Suppressor macrophage (primary cell): ENCODE results near the gene FOXN3.
A peak's percentile ranks its signal among the peaks of the same experiment; 100 is the strongest.

ENCODE experiments used
- DNase-seq, 4 experiments: peaks; one replicate each; pipeline ENCODE4 v3.0.0-alpha.2; 2020 to 2022
- total RNA-seq, 17 experiments: gene quantifications; one replicate each; lab custom pipeline; 2026; ENCODE audit warnings: mixed read lengths in 6 of 17, inconsistent platforms in 3 of 17; lab: John Stamatoyannopoulos, UW

The FOXN3 gene, protein sequence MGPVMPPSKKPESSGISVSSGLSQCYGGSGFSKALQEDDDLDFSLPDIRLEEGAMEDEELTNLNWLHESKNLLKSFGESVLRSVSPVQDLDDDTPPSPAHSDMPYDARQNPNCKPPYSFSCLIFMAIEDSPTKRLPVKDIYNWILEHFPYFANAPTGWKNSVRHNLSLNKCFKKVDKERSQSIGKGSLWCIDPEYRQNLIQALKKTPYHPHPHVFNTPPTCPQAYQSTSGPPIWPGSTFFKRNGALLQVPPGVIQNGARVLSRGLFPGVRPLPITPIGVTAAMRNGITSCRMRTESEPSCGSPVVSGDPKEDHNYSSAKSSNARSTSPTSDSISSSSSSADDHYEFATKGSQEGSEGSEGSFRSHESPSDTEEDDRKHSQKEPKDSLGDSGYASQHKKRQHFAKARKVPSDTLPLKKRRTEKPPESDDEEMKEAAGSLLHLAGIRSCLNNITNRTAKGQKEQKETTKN
- total RNA-seq, result 6.9 to 130 (median 59.6) reads per million in 17 experiments

GRCh38 chr14:89417091-89417464 lies at the start of gene FOXN3:
FOXN3 (minus strand) TSS chr14:89417233; CDS start chr14:89412476, 4,757 bp downstream.
- peak; percentile 92 to 97 (median 95) for DNase-seq

DNA sequence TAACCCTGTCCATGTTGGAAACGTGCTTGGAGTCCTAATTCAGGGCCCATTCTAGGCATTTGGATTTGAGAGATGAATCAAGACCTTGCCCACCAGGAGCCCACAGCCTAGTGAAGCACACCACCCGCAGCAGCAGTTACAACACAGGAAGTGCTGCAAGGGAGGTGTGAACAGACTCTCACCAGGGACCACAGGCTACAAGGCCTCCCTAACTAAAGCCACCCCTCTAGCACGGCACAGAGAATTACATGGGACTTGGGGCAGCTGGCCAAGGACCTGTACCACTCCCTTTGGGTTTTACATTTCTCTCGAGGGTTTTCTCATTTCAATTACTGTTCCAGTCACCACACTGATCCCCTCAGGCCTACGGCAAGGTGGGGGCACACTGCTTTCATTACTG lies 49.5 kb upstream of the FOXN3 start:
- no peak for DNase-seq

- no peak for DNase-seq
These were observed 48.8 kb upstream of the FOXN3 start for GRCh38 chr14:89465876-89466275.

DNA sequence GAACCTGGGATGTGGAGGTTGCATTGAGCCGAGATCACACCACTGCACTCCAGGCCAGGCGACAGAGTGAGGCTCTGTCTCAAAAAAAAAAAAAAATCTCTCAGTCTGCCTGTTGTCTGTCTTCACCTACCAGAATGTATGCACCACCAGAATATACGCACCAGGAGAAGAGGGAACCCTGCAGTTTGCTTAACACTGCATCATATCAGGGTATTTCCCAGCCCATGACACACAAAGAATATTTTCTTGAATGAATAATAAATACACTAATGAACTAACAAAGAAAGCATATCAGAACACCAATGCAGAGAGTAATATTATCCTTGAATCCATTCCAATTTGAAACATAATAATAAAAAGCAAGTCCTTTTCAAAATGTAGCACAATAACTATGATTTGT lies 44.2 kb upstream of the FOXN3 start:
- DNase-seq, result no peak

DNA sequence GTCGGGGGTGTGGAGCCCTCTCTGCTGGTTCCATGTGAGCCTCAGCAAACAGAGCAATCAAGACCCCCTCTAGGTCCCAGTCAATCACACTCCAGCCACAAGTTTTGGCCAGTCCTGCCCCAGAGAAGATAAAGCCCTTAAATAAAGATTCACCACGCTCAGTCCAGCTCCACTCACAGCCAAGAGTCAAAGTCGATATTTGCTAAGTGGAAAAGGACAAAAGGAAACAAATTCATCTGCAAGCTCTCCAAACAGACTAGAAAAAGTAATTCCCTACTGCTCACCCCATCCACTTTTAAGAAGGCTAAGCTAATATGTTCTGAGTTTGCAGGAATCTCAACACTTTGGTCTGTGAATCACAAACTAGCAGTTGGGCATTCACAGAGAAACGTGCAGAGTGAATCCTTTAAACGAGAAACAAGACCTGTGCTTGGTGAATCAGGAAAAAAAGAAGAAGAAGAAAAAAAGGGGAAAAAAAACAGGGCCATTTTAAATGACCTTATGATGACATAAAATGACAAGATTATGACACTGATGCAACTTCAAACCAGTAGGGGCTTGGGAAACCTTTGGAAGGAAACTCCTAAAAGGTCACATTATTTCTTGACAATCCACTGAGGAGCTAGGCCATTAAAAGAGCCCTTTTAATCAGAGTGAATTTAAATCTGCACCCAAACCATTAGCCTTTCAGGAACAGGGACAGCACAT lies 41.8 kb upstream of the FOXN3 start:
- peak; percentile 44 to 82 (median 65) for DNase-seq

GRCh38 chr14:89457007-89457406 lies 40.0 kb upstream of the FOXN3 start:
- no peak for DNase-seq

GRCh38 chr14:89455412-89455811 lies 38.4 kb upstream of the FOXN3 start:
- no peak for DNase-seq

DNA sequence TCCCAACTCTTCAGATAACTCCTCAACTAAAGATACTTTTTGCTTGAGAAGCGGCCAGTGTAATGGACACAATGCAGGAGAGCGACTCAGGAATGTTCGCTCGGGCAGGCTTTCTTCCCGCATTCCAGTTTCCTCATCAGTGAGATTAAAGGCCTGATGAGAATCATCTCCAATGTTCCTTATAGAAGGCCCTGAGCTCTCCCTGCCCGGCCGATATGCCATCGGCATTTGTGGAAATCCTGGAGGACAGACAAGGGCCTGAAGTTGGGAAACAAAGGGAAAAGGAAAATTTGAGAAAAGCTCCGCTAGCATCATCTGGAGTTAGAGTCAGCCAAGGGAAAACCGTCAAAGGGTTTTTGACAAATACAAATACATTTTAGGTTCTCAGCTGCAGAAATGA lies 38.0 kb upstream of the FOXN3 start:
- DNase-seq, result no peak

GRCh38 chr14:89452281-89452680 lies 35.2 kb upstream of the FOXN3 start:
- DNase-seq, result no peak

DNA sequence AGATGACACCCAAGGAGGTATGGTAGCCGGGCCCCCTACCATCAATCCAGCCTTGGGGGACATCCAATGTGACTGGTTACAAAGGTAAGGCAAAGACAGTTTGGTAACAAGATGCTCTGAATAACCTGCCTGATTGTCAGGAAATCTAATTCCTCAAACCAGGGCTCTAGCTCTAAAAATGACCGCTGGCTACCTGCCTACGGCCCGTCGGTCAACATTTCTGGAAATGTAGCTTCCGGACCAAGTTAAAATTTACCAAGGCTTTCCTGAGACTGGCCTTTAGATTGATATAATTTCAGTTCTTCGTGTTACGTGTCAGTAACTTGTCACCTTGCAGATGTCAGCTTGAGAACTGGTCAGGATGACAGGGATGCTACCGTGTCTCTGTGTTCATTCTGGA lies 34.2 kb upstream of the FOXN3 start:
- no peak for DNase-seq

DNA sequence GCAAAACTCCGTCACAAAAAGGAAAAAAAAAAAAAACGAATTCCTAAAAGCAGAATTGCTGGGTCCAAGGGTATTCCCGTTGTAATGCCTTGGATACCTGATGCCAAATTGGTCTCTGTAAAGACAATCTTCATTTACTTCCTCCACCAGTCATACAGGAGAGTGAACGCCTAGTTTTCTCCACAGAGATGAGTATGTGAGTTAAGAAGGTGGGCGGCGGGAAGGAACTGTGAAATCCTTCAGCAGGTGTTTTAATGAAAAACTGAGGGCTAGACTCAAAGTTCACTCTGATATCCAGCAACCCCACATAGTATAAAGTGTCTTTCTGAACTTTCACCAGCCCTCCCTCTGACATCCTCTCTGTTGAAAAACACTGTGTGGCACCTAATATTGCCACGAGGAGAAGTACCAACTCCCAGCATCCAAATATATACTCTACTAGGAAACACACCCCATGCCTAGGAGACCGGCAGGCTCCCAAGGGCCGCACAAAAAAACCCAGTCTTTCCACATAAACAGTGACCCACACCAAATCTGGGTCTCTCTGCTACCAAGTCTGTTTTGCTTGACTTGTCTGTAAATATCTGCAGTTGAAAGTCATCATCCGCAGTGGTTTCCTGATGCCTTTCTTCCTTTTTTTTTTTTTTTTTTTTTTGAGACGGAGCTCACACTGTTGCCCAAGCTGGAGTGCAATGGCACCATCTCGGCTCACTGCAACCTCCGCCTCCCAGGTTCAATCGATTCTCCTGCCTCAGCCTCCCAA lies 30.3 kb upstream of the FOXN3 start:
- DNase-seq, result peak; percentile 55 to 77 (median 64)

DNA sequence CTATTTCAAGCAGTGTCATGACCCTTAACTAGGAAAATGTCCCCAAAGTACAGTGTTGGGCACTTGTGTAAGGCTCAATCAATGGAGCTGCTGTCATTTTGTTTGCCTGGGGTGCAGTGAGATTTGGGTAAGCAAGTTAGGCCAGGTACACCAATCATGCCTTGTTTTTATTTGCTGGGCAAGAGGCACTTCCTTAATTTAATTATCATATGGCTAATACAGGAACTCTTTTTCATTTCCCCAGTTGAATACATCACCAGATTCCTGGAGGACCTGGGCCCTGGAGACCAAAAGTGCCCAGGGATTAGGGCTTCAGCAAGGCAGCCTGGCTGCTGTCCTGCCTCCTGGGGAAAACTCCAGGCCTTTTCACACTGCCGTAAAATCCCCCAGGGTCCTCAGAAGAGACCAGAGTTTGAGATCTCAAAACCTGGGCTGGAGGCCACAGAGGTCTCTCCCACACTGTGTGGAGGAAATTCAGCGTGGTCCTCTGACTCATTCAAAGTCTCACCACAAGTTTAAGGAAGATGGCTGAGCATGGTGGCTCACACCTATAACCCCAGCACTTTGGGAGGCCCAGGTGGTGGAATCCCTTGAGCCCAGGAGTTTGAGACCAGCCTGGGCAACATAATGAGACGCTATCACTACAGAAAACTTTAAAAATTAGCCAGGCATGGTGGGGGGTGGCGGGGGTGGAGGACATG lies 28.4 kb upstream of the FOXN3 start:
- peak; percentile 33 to 69 (median 63) for DNase-seq

DNA sequence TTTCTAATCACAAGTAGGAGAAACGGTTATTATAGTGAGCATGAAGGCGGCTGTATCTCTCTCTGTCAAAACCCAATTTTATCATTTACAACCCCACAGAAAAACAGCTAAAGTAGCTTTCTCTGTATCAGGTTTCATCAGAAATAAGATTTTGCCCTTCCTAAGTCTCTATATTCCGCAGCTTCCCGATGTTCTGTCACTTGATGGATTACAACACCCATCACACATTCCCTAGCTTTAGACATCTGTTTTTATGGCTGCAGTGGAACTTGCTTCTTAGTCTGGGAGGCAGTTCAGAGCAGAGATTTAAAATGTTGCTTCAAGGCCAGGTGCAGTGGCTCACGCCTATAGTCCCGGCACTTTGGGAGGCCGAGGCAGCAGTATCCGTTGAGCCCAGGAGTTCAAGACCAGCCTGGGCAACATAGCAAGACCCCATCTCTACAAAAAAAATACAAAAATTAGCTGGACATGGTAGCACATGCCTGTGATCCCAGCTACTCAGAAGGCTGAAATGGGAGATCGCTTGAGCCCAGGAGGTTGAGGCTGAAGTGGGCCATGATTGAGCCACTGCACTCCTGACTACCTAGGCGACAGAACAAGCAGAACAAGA lies 27.6 kb upstream of the FOXN3 start:
- DNase-seq, result no peak

GRCh38 chr14:89444044-89444443 lies 27.0 kb upstream of the FOXN3 start:
- peak; percentile 27 to 74 (median 42) for DNase-seq

DNA sequence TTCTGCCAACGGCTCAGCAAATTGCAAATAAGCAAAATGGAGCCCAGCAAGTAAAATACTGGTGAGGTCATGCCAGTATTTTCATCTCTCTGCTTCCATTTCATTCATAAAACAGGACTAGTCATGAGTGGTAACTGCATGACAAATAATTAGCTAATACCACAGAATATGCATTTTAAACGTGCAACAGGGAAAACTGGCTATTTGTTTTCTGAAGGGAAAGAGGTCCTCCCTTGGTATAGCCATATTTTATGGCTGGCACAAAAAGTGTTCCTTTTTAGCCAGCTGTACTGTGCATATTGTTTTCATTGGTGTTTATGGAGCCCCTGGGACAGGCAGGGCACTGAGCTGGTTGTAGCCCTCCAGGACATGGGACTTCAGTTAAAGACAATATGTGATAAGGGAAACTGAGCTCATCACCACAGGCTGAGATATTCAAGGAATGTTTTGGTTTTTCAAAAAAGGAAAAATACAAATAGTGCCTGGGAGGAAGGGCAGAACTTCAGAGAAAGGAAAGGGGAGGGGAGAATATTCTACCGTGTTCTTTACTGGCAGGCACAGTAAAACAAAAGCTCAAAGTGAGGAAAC lies 26.1 kb upstream of the FOXN3 start:
- DNase-seq, result peak in 1 of 4 experiments; percentile 26

DNA sequence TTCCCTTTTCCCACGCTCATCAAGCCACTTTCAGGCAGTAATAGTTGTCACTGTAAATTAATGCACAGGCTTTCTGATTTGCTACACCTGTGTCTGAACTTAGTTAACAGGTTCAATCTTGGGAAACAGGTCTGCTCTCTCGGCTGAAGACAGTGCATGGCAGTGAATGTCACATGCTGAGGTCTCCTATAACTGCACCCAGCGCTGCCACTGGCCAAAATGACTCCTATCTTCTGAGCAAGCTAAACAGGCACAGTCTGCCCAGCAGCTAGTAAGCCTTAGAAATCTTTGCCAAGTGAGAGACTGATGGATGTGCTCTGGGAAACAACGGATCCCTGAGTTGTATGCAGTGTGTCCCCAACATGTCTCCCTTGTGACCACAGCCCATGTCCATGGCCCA lies 25.2 kb upstream of the FOXN3 start:
- peak in 2 of 4 experiments; percentile 36 to 47 for DNase-seq

DNA sequence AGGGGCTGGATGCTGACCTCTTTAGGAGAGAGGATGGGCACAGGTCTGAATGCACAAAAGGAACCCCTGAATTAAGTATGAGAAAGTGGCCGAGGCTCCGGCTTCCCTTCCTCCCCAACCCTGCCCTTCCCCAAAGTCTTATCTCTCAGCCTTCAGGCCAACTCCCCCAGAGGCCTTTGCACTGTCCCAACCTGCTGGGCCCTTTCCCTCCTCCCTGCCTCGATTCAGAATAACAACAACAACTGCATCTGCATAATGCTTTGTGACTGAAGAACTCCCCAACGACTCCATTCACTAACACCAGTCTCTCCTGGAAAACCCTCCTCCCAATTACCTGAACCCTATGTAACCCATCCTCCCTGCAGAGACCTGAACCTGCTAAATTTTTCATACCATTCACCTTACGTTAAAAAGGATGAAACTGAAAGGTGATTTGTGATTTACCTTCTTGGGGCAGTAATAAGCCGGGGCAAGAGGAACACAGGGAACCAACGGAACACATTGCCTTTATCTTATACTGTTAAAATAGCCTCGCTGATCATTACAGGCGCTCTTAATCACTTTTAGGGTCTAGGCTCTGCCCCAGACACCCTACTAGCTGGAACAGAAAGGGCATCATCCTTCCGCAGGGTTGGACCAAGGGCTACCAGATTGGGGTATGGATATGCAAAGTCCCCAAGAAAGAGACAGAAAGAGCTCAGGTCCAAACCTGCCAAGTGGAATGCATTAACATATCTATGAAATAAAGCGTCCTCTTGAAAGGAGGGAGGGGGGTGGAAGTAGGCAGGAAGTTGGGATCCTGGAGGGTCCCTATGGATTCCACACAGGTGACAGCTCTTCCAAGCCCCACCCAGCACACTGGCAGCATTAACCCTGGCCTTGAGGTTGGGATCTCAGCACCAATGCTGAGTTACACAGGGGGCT lies 24.2 kb upstream of the FOXN3 start:
- no peak for DNase-seq

- no peak for DNase-seq
These were observed 19.0 kb upstream of the FOXN3 start for GRCh38 chr14:89435892-89436656.

DNA sequence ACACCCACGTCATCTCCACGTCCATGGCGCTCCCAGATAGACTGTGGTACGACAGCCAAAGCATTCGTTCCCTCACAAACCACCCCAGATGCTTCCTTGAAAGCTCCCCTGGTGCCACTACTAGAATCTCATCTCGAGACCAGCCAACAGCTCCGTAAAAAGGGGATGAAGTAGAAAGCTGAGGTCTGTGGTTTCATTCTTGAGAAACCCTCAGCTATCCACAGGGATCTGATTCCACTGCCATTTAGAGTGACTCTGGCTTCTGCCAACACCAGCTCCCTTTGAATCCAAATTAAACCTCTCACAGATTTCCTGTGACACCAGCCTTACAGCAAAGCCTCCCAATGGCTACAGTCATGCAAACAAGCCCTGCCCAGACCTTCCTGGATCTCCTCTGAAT lies 18.5 kb upstream of the FOXN3 start:
- DNase-seq, result peak; percentile 46 to 60 (median 53)

DNA sequence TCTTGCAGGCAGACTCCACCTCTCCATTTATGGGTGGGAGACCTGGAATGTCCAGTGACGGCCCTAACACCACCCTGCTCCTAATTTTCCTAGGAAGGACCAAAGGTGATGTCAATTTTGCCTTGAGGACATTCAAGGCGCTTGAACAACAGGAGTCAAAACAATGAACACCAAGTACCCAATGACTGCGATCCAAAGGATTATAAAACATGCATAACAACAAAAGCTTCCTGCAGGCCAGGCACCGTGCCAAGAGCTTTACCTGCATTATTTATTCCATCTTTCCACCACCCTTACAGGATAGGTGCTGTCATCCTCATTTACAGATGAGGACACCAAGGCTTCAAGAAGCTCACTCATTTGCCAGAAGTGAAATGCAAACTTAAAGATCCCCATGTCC lies 15.2 kb upstream of the FOXN3 start:
- no peak for DNase-seq
